NCI-H2227 treated with DMSO at 0.1 percent for 48 hours (cell line): Measurements from ENCODE around the gene SLITRK2.

Experiments used
- DNase-seq: peaks from one replicate; lab custom pipeline; 2025; lab: John Stamatoyannopoulos, UW

Gene SLITRK2

DNA sequence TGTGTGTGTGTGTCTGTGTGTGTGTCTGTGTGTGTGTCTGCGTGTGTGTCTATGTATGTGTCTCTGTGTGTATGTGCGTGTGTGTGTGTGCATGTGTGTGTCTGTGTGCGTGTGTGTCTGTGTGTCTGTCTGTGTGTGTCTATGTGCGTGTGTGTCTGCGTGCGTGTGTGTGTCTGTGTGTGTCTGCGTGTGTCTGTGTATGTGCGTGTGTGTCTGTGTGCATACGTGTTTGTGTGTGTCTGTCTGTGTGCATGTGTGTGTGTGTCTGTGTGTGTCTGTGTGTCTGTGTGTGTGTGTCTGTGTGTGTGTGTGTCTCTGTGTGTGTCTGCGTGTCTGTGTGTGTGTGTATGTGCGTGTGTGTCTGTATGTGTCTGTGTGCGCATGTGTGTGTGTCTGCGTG, 35.6 kb downstream of the SLITRK2 start:
- no peak for DNase-seq

- no peak for DNase-seq
These were observed 38.6 kb downstream of the SLITRK2 start for GRCh38 chrX:145856181-145856580.

- no peak for DNase-seq
These were observed 44.2 kb downstream of the SLITRK2 start for GRCh38 chrX:145861818-145862217.

- DNase-seq: no peak
These were observed 47.5 kb downstream of the SLITRK2 start for GRCh38 chrX:145865082-145865481.
